Measurements from ENCODE around the gene C9orf78.

C9orf78 gene

DNA sequence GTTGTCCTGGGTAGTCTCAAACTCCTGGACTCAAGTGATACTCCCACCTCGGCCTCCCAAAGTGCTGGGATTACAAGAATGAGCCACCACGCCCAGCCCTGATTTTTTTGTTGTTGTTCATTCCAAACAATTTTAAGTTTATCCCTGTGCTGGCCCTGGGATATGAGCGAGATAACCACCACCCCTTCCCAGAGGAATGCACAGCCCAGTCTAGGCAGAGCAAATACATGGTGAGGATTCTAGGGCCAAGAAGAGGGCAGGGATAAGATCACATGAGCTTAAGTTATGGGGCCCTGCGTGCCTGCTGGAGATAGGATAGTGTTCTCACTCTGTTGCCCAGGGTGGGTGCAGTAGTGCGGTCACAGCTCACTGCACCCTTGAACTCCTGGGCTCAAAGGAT, 53.1 kb downstream of the C9orf78 start:
- TF ChIP-seq, protein P1, sequence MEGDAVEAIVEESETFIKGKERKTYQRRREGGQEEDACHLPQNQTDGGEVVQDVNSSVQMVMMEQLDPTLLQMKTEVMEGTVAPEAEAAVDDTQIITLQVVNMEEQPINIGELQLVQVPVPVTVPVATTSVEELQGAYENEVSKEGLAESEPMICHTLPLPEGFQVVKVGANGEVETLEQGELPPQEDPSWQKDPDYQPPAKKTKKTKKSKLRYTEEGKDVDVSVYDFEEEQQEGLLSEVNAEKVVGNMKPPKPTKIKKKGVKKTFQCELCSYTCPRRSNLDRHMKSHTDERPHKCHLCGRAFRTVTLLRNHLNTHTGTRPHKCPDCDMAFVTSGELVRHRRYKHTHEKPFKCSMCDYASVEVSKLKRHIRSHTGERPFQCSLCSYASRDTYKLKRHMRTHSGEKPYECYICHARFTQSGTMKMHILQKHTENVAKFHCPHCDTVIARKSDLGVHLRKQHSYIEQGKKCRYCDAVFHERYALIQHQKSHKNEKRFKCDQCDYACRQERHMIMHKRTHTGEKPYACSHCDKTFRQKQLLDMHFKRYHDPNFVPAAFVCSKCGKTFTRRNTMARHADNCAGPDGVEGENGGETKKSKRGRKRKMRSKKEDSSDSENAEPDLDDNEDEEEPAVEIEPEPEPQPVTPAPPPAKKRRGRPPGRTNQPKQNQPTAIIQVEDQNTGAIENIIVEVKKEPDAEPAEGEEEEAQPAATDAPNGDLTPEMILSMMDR (conservative IDR thresholded peaks at IDR 0.05) = no peak
- H3K27ac ChIP-seq = no peak overlapping the region

DNA sequence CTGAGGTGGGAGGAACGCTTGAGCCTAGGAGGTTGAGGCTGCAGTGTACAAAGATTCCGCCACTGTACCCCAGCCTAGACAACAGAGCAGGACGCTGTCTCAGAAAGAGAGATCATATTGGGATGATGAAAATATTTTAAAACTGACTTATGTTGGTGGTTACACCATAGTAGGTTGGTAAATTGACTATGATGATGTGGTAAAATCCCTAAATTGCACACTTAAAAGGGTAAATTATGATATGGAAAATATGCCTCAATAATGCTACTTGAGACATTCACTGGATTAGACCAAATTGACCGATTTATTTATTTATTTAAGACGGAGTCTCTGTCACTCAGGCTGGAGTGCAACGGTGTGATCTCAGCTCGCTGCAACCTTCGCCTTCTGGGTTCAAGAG, 53.9 kb downstream of the C9orf78 start:
- H3K27ac ChIP-seq = no peak overlapping the region
- TF ChIP-seq, protein P1 (conservative IDR thresholded peaks at IDR 0.05) = no peak

DNA sequence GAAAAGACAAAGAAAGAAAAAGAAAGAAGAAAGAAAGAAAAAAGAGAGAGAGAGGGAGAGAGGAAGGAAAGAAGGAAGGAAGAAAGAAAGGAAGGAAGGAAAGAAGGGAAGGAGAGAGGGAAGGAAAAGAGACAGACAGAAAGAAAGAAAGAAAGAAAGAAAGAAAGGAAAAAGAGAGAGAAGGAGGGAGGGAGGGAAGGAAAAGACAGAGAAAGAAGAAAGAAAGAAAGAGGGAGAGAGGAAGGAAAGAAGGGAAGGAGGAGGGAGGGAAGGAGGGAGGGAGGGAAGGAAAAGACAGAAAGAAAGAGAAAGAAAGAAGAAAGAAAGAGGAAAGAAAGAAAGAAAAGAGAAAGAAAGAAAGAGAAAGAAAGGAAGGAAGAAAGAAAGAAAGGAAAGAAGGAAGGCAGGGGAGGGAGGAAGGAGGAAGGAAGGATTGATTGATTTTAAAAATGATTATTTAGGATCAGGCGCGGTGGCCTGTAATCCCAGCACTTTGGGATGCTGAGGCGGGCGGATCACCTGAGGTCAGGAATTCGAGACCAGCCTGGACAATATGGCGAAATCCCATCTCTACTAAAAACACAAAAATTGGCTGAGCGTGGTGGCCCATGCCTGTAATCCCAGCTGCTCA, 55.4 kb downstream of the C9orf78 start:
- H3K27ac ChIP-seq = no peak overlapping the region
- TF ChIP-seq, protein P1 (conservative IDR thresholded peaks at IDR 0.05) = no peak

DNA sequence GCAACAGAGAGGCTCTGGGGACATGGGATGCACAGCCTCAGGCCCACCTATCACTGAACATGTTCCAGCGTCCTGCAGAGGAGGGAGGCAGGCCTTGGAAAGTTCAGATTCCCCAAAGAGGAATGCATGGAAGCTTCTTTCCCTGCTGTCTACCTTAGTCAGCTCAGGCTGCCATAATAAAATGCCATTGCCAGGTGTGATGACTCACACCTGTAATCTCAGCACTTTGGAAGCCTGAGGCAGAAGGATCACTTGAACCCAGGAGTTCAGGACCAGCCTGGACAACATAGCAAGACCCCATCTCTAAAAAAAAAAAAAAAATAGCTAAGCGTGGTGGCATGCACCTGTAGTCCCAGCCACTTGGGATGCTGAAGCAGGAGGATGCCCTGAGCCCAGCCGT, 56.6 kb downstream of the C9orf78 start:
- TF ChIP-seq, protein P1 (conservative IDR thresholded peaks at IDR 0.05) = no peak
- no peak overlapping the region for H3K27ac ChIP-seq

DNA sequence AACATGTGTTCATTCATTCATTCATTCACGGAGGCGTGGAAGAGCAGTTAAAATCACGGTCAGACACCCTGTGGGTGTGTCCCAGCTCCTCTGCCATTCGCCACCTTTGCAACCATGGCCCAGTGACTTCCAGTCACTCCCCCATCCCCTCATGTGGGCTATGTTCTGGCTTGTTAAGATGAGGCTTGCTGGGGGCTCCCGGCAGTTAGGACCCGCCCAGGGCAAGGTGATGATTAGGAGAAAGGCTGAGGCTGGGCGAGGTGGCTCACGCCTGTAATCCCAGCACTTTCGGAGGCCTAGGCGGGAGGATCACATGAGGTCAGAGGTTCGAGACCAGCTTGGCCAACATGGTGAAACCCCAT, 57.3 kb downstream of the C9orf78 start:
- TF ChIP-seq, protein P1 (conservative IDR thresholded peaks at IDR 0.05) = no peak
- H3K27ac ChIP-seq = no peak overlapping the region

All from VCaP (cell line).